H1 (cell line): ENCODE measurements around the gene PCDHGA3.

Experiments used
- EP300 ChIP-seq, 2 experiments: IDR thresholded peaks; 1 replicate in 1 of 2; 2 replicates in 1 of 2; pipeline ENCODE4 v1.6.1; 2011 to 2012; ENCODE audit warnings: low read depth in 2 of 2, low read length in 2 of 2, mild to moderate bottlenecking in 2 of 2, borderline replicate concordance in 1 of 2, inconsistent platforms in 1 of 2, moderate library complexity in 1 of 2
- NANOG ChIP-seq: IDR thresholded peaks from 2 replicates; pipeline ENCODE4 v1.6.1; 2011; ENCODE audit warnings: low read length, low read depth, mild to moderate bottlenecking, inconsistent platforms; ENCODE audit not compliant: insufficient read depth, poor library complexity, severe bottlenecking
- POLR2AphosphoS5 ChIP-seq: IDR thresholded peaks from 2 replicates; pipeline ENCODE4 v1.6.1; 2011; ENCODE audit warnings: low read depth, low read length
- TCF12 ChIP-seq: IDR thresholded peaks from 2 replicates; pipeline ENCODE4 v1.6.1; 2011; ENCODE audit warnings: low read depth, mild to moderate bottlenecking, low read length
- TF ChIP-seq, protein P1 (sequence below), 3 experiments: IDR thresholded peaks; 1 replicate in 2 of 3; 2 replicates in 1 of 3; pipeline versions ENCODE4 v1.5.1 to v1.6.1; 2011; ENCODE audit warnings: low read length in 3 of 3, mild to moderate bottlenecking in 3 of 3, inconsistent platforms in 2 of 3, low read depth in 1 of 3, moderate library complexity in 1 of 3; ENCODE audit not compliant: insufficient read depth in 1 of 3; ENCODE audit errors: control extremely low read depth in 1 of 3
- TF ChIP-seq, protein P2 (sequence below): IDR thresholded peaks from 2 replicates; pipeline ENCODE4 v1.6.1; 2012; ENCODE audit warnings: inconsistent platforms

- TF ChIP-seq, protein P1, sequence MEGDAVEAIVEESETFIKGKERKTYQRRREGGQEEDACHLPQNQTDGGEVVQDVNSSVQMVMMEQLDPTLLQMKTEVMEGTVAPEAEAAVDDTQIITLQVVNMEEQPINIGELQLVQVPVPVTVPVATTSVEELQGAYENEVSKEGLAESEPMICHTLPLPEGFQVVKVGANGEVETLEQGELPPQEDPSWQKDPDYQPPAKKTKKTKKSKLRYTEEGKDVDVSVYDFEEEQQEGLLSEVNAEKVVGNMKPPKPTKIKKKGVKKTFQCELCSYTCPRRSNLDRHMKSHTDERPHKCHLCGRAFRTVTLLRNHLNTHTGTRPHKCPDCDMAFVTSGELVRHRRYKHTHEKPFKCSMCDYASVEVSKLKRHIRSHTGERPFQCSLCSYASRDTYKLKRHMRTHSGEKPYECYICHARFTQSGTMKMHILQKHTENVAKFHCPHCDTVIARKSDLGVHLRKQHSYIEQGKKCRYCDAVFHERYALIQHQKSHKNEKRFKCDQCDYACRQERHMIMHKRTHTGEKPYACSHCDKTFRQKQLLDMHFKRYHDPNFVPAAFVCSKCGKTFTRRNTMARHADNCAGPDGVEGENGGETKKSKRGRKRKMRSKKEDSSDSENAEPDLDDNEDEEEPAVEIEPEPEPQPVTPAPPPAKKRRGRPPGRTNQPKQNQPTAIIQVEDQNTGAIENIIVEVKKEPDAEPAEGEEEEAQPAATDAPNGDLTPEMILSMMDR (IDR thresholded peaks at IDR 0.05; ENCODE audit: control extremely low read depth in 1 of 3, insufficient read depth in 1 of 3, low read depth in 1 of 3, low read length in 3 of 3), result no peak
- TF ChIP-seq EP300 (IDR thresholded peaks at IDR 0.05; ENCODE audit: borderline replicate concordance in 1 of 2, low read depth in 2 of 2, low read length in 2 of 2) (no peak), NANOG (no peak), POLR2AphosphoS5 (no peak), TCF12 (no peak)
- TF ChIP-seq, protein P2, sequence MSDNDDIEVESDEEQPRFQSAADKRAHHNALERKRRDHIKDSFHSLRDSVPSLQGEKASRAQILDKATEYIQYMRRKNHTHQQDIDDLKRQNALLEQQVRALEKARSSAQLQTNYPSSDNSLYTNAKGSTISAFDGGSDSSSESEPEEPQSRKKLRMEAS, result no peak
Measured at GRCh38 chr5:141392429-141393198, 49.0 kb downstream of the PCDHGA3 start, which contains the start of gene PCDHGA8.
